Measurements from ENCODE around the gene SNAP29. TPM values are rescaled to one million over a fixed set of nuclear protein-coding genes. Genes with fewer than 3 reads are reported as not detected.

Gene SNAP29
- total RNA-seq (10 to 100 TPM; 23.0 to 46.3 (median 26.2) TPM), polyA plus RNA-seq (10 to 100 TPM; 19.1 to 37.7 (median 28.1) TPM)
- long read RNA-seq, donor 1, full-length matches to known transcripts = 21 of 32 reads
- long read RNA-seq, donor 1, partial matches to known transcripts = 5 of 32 reads
- long read RNA-seq, donor 1, other reads (novel, unspliced or antisense) = 6 of 32 reads
- long read RNA-seq, donor 2, full-length matches to known transcripts = 74 of 98 reads
- long read RNA-seq, donor 2, partial matches to known transcripts = 18 of 98 reads
- long read RNA-seq, donor 2, other reads (novel, unspliced or antisense) = 6 of 98 reads

- intact Hi-C loops (cut with DNase I) = no loop called here
- peak within 1 kb of the TSS; percentile 91 for H3K27ac ChIP-seq
- H3K27me3 ChIP-seq (ENCODE audit: insufficient read depth in 3 of 3, low read length in 2 of 3) = no peaks in the 10 kb centered on the region
- peaks cover 24% of the 10 kb centered on the region for H3K4me1 ChIP-seq
- 1% methylated on average over 73 to 100 of the region's 100 CpGs for WGBS, 3 donors
- DNase-seq (peak; percentile 100), ATAC-seq (peak; percentile 96 to 99 (median 98))
- no peak for TF ChIP-seq CTCF (IDR thresholded peaks at IDR 0.05)
- peaks cover 0 to 15% of the 10 kb centered on the region in 2 donors for H3K36me3 ChIP-seq (ENCODE audit: insufficient read depth in 1 of 2, low read depth in 1 of 2)
- H3K4me3 ChIP-seq = peak within 1 kb of the TSS; percentile 97
- no peaks in the 10 kb centered on the region for H3K9me3 ChIP-seq
Measured at GRCh38 chr22:20858615-20859416, at the start of gene SNAP29, which contains the start of gene PI4KA. SNAP29 (plus strand) TSS chr22:20859007; CDS start chr22:20859111, 104 bp downstream. PI4KA (minus strand) TSS chr22:20858811; CDS start chr22:20858725, 86 bp downstream.

- Histone ChIP-seq H3K4me1 (no peaks in the 10 kb centered on the region), H3K9me3 (no peaks in the 10 kb centered on the region), H3K36me3 (ENCODE audit: insufficient read depth in 1 of 2, low read depth in 1 of 2) (peaks cover 17 to 97% of the 10 kb centered on the region in 2 donors), H3K27ac (no peak overlapping the region), H3K4me3 (no peak overlapping the region), H3K27me3 (ENCODE audit: insufficient read depth in 3 of 3, low read length in 2 of 3) (no peaks in the 10 kb centered on the region)
- 92 to 96% (median 92%) methylated on average over 6 of the region's 6 CpGs for WGBS, 3 donors
- intact Hi-C loops (cut with DNase I) = no loop called here
- DNase-seq (no peak), ATAC-seq (no peak)
- TF ChIP-seq CTCF (IDR thresholded peaks at IDR 0.05) = no peak
Measured at GRCh38 chr22:20809538-20810185, 49.1 kb upstream of the SNAP29 start.

- DNase-seq (no peak), ATAC-seq (no peak)
- no peaks in the 10 kb centered on the region for H3K4me1 ChIP-seq
- H3K4me3 ChIP-seq = no peak overlapping the region
- H3K27ac ChIP-seq = no peak overlapping the region
- 90 to 96% (median 92%) methylated on average over 9 of the region's 9 CpGs for WGBS, 3 donors
- peaks cover 15 to 97% of the 10 kb centered on the region in 2 donors for H3K36me3 ChIP-seq (ENCODE audit: insufficient read depth in 1 of 2, low read depth in 1 of 2)
- no peak for TF ChIP-seq CTCF (IDR thresholded peaks at IDR 0.05)
- H3K27me3 ChIP-seq (ENCODE audit: insufficient read depth in 3 of 3, low read length in 2 of 3) = no peaks in the 10 kb centered on the region
- intact Hi-C loops (cut with DNase I) = no loop called here
- H3K9me3 ChIP-seq = no peaks in the 10 kb centered on the region
Measured at GRCh38 chr22:20810645-20811044, 48.2 kb upstream of the SNAP29 start.

GRCh38 chr22:20811171-20811570 is 47.6 kb upstream of the SNAP29 start:
- Histone ChIP-seq H3K4me3 (no peak overlapping the region), H3K27ac (no peak overlapping the region), H3K36me3 (ENCODE audit: insufficient read depth in 1 of 2, low read depth in 1 of 2) (peaks cover 15 to 97% of the 10 kb centered on the region in 2 donors), H3K9me3 (no peaks in the 10 kb centered on the region), H3K4me1 (no peaks in the 10 kb centered on the region), H3K27me3 (ENCODE audit: insufficient read depth in 3 of 3, low read length in 2 of 3) (no peaks in the 10 kb centered on the region)
- DNase-seq = no peak
- intact Hi-C loops (cut with DNase I) = no loop called here
- WGBS, 3 donors = 93 to 96% (median 95%) methylated on average over 1 of the region's 1 CpG
- ATAC-seq = no peak
- no peak for TF ChIP-seq CTCF (IDR thresholded peaks at IDR 0.05)

Data from psoas muscle (tissue), 8 donors.